Measurements from ENCODE around the gene CCDC134. TPM values are rescaled to one million over a fixed set of nuclear protein-coding genes. Genes with fewer than 3 reads are reported as not detected.

Gene CCDC134
- total and polyA plus RNA-seq, 2 donors from 2014 or later, result 5.0 to 12.2 TPM

GRCh38 chr22:41857860-41858199 lies 57.4 kb downstream of the CCDC134 start:
- H3K9ac ChIP-seq (ENCODE audit: low read length in 3 of 3), result no peak overlapping the region
- no peaks in the 10 kb centered on the region for H3K27me3 ChIP-seq (ENCODE audit: control insufficient read depth, insufficient read depth, low read length)
- H3K4me1 ChIP-seq (ENCODE audit: control insufficient read depth in 2 of 3, insufficient read depth in 2 of 3, low read depth in 1 of 3, low read length in 3 of 3), result peaks cover 0 to 12% (median 0%) of the 10 kb centered on the region in 3 donors
- no peak for TF ChIP-seq CTCF (IDR thresholded peaks at IDR 0.05; ENCODE audit: borderline replicate concordance, extremely low read depth, insufficient read depth)
- DNase-seq (no peak), FAIRE-seq (no peak)
- H3K9me3 ChIP-seq (ENCODE audit: control insufficient read depth in 2 of 3, insufficient read depth in 1 of 3, low read length in 3 of 3), result no peaks in the 10 kb centered on the region
- no peak overlapping the region for H3K27ac ChIP-seq (ENCODE audit: low read depth in 2 of 2, low read length in 2 of 2)
- intact Hi-C loops (cut with DNase I), result no loop called here
- H3K4me3 ChIP-seq (ENCODE audit: low read length in 3 of 3), result no peak overlapping the region
- no peaks in the 10 kb centered on the region for H3K36me3 ChIP-seq (ENCODE audit: control insufficient read depth in 2 of 3, insufficient read depth in 3 of 3, low read length in 3 of 3)

DNA sequence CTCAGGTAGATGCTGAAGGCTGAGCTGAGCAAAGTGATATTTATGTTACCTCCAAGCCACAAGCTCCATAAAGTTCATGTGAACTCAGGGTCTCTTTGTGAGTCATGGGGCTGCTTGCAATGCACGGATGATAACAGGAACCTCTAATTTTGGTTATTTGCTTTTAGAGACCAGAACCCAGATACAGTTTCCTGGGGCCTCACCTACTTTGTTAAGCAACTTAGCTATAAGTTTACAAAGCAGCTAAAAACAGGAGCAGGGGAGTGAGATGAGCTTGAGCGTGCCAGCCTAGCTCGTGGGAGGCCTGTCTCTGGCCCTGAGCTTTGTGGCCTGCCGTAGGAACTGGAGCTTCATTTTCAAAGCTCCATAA lies 61.7 kb downstream of the CCDC134 start:
- TF ChIP-seq CTCF (IDR thresholded peaks at IDR 0.05; ENCODE audit: borderline replicate concordance, extremely low read depth, insufficient read depth), result no peak
- H3K9me3 ChIP-seq (ENCODE audit: control insufficient read depth in 2 of 3, insufficient read depth in 1 of 3, low read length in 3 of 3), result no peaks in the 10 kb centered on the region
- H3K27ac ChIP-seq (ENCODE audit: low read depth in 2 of 2, low read length in 2 of 2), result peak overlapping the region in 1 of 2 donors; percentile 60
- FAIRE-seq (no peak), DNase-seq (peak in 4 of 5 donors; percentile 57 to 87 (median 78))
- peak overlapping the region in 1 of 3 donors; percentile 15 for H3K9ac ChIP-seq (ENCODE audit: low read length in 3 of 3)
- intact Hi-C loops (cut with DNase I), result no loop called here
- no peaks in the 10 kb centered on the region for H3K27me3 ChIP-seq (ENCODE audit: control insufficient read depth, insufficient read depth, low read length)
- peaks cover 0 to 3% (median 0%) of the 10 kb centered on the region in 3 donors for H3K36me3 ChIP-seq (ENCODE audit: control insufficient read depth in 2 of 3, insufficient read depth in 3 of 3, low read length in 3 of 3)
- H3K4me1 ChIP-seq (ENCODE audit: control insufficient read depth in 2 of 3, insufficient read depth in 2 of 3, low read depth in 1 of 3, low read length in 3 of 3), result peaks cover 0 to 12% (median 0%) of the 10 kb centered on the region in 3 donors
- no peak overlapping the region for H3K4me3 ChIP-seq (ENCODE audit: low read length in 3 of 3)

DNA sequence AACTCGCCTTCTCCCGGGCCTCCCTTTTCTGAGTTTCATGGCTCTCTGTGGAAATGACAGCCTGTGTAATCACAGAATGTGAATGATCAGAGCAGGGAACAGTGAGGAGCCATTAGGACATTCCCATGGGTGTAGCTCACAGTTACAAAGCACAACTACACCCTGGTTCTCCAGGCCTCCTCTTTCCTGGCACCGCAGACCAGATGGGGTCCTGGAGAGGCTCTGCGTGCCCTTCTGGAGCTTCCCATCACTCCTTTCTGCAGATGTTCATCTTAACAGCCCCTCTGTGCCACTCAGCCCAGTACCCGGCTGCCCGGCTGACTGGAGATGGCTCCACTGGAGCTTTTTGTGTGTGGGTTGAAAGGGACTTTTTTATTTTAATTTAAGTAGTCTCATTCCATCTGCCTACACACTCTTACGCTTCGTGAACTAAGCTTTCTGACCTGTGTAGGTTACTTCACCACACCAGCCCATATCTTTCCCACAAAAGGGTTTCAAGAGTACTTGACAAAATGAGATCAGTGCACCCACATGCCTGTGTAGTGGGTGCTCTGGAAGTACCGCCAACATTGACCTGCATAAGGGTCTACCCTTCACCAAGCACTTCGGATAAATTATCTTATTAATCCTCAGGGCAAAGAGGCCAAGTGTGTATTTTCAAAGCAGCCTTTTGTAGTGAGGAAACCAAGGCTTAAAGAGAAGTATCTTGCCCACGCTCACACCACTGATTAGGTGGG lies 62.2 kb downstream of the CCDC134 start:
- no peak for FAIRE-seq
- Histone ChIP-seq H3K36me3 (ENCODE audit: control insufficient read depth in 2 of 3, insufficient read depth in 3 of 3, low read length in 3 of 3) (peaks cover 0 to 4% (median under 1%) of the 10 kb centered on the region in 3 donors), H3K27me3 (ENCODE audit: control insufficient read depth, insufficient read depth, low read length) (no peaks in the 10 kb centered on the region), H3K27ac (ENCODE audit: low read depth in 2 of 2, low read length in 2 of 2) (peak overlapping the region in 1 of 2 donors; percentile 60), H3K9ac (ENCODE audit: low read length in 3 of 3) (no peak overlapping the region), H3K9me3 (ENCODE audit: control insufficient read depth in 2 of 3, insufficient read depth in 1 of 3, low read length in 3 of 3) (no peaks in the 10 kb centered on the region), H3K4me3 (ENCODE audit: low read length in 3 of 3) (no peak overlapping the region), H3K4me1 (ENCODE audit: control insufficient read depth in 2 of 3, insufficient read depth in 2 of 3, low read depth in 1 of 3, low read length in 3 of 3) (peaks cover 0 to 12% (median 0%) of the 10 kb centered on the region in 3 donors)
- TF ChIP-seq CTCF (IDR thresholded peaks at IDR 0.05; ENCODE audit: borderline replicate concordance, extremely low read depth, insufficient read depth), result no peak
- intact Hi-C loops (cut with DNase I), result no loop called here
- DNase-seq, result no peak
